ENCODE results near the gene POU2F1.

POU2F1 gene

GRCh38 chr1:167371030-167371429 lies 150.3 kb downstream of the POU2F1 start:
- DNase-seq, result no peak

- no peak for DNase-seq
These were observed 152.7 kb downstream of the POU2F1 start for GRCh38 chr1:167373398-167373797.

- DNase-seq, result no peak
These were observed 153.3 kb downstream of the POU2F1 start for GRCh38 chr1:167373986-167374385.

GRCh38 chr1:167375949-167376348 lies 155.3 kb downstream of the POU2F1 start:
- no peak for DNase-seq

GRCh38 chr1:167387251-167387910 lies 166.7 kb downstream of the POU2F1 start:
- DNase-seq, result no peak

GRCh38 chr1:167388976-167389375 lies 168.3 kb downstream of the POU2F1 start:
- no peak for DNase-seq

GRCh38 chr1:167392200-167392696 lies 171.6 kb downstream of the POU2F1 start:
- no peak for DNase-seq

- DNase-seq, result no peak
These were observed 179.8 kb downstream of the POU2F1 start for GRCh38 chr1:167400359-167400953.

- DNase-seq, result peak; percentile 24 to 71
These were observed 180.7 kb downstream of the POU2F1 start for GRCh38 chr1:167401260-167401873.

GRCh38 chr1:167404161-167404888 lies 183.6 kb downstream of the POU2F1 start:
- no peak for DNase-seq

- DNase-seq, result no peak
These were observed 184.2 kb downstream of the POU2F1 start for GRCh38 chr1:167404908-167405307.

- DNase-seq, result no peak
These were observed 187.7 kb downstream of the POU2F1 start for GRCh38 chr1:167408355-167408754.

- no peak for DNase-seq
These were observed 188.5 kb downstream of the POU2F1 start for GRCh38 chr1:167409183-167409582.

- DNase-seq, result no peak
These were observed 191.4 kb downstream of the POU2F1 start for GRCh38 chr1:167412072-167412471.

- peak in 1 of 2 experiments; percentile 45 for DNase-seq
These were observed 192.2 kb downstream of the POU2F1 start for GRCh38 chr1:167412920-167413319.

GRCh38 chr1:167413328-167413727 lies 192.6 kb downstream of the POU2F1 start:
- DNase-seq, result no peak

GRCh38 chr1:167416506-167416905 lies 195.8 kb downstream of the POU2F1 start:
- no peak for DNase-seq

- no peak for DNase-seq
These were observed 197.7 kb downstream of the POU2F1 start for GRCh38 chr1:167418391-167418790.

- DNase-seq, result no peak
These were observed 198.6 kb downstream of the POU2F1 start for GRCh38 chr1:167419245-167419644.

- DNase-seq, result no peak
These were observed 199.8 kb downstream of the POU2F1 start for GRCh38 chr1:167420510-167420909.

GRCh38 chr1:167423684-167424619 lies 203.3 kb downstream of the POU2F1 start:
- DNase-seq, result no peak

GRCh38 chr1:167425482-167425881 lies 204.8 kb downstream of the POU2F1 start:
- DNase-seq, result no peak

All from Kasumi-1 (cell line).